Measurements from ENCODE around the gene FAM20C.

FAM20C gene

DNA sequence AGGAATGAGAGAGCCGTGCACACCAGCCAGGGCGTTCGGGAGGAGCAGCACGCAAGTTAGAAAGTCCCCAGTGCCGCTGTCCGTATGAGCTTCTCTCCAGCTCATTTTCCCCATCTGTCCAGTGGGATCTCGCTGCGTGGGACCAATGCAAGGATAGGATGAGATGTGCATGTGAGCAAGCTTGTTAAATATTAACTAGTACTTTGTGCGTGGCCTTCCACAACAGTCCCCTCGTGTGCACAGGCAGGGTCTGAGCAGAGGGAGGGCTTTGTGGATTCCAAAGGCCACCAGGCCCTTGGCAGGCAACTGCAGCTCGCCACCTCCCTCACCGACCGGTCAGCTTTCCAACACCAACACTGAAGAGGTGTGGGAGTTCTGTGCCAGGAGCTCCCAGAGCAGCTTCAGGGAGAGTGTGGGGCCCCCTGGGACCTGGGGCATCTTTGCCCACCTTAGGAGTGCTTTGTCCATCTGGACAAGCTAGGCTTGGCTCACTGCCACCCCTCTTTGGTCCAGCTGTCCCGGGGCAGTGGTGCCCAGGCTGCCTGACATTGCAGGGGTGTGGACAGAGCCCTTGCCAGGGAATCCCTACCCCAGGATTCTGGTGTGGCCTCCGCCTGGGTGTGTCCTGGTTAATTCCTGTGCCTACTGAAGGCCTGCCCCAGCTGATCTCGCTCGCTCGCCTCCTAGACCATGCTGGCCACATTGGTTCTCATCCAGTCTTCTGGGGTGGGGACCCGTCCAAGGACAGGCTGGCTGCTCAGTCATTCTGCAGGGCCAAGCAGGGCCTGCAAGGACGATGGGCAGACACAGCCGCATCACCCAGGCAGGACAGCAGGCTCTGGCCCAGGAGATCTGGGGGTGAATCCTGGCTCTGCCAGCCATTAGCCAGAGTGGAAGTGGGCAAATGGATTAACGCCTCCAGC lies 5.3 kb downstream of the FAM20C start:
- Histone ChIP-seq H3K4me3 (ENCODE audit: low read depth in 1 of 2, low read length in 1 of 2) (no peak overlapping the region), H3K36me3 (no peaks in the 10 kb centered on the region), H3K27me3 (peaks cover 36% of the 10 kb centered on the region), H3K27ac (no peak overlapping the region), H3K4me1 (ENCODE audit: control insufficient read depth in 1 of 2, insufficient read depth in 1 of 2, low read depth in 1 of 2, low read length in 1 of 2) (peaks cover 3 to 9% of the 10 kb centered on the region in 2 experiments), H3K9me3 (no peaks in the 10 kb centered on the region)
- TF ChIP-seq, protein P1, sequence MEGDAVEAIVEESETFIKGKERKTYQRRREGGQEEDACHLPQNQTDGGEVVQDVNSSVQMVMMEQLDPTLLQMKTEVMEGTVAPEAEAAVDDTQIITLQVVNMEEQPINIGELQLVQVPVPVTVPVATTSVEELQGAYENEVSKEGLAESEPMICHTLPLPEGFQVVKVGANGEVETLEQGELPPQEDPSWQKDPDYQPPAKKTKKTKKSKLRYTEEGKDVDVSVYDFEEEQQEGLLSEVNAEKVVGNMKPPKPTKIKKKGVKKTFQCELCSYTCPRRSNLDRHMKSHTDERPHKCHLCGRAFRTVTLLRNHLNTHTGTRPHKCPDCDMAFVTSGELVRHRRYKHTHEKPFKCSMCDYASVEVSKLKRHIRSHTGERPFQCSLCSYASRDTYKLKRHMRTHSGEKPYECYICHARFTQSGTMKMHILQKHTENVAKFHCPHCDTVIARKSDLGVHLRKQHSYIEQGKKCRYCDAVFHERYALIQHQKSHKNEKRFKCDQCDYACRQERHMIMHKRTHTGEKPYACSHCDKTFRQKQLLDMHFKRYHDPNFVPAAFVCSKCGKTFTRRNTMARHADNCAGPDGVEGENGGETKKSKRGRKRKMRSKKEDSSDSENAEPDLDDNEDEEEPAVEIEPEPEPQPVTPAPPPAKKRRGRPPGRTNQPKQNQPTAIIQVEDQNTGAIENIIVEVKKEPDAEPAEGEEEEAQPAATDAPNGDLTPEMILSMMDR (IDR thresholded peaks at IDR 0.05): no peak

DNA sequence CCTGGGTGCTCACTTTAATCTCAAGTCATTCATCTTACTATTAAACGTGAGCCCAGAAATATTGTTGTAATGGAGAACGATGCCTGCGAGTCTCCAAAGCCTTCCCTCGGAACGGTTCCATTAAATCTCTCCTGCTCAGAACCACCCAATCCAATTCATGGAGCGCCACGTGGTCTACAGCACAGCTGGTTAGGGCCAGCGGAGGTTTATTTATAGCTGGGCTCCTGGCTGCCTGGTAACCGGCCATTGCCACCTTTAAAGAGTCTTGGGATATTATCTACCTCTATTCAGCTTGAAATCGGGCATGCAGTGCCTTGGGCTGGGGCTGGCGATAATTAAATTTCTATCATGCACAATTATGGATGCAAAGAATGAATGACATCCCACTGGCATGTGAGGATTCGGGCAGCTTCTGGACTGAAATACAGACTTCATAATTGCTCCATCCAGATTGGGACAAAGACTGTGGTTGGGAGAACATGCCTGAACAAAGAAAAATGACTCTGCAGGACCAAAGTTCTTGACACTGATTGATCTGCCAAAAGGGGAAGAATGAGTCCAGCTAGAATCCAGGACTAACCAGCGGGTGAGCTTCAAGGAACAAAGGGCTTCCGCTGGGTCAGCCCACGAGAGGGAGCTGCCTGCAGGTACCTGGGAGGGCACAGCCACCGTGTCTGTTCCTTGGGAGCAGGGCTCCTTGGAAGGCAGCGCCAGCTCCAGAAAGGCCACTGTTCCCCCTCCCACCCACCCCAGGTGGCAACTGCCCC lies 7.3 kb downstream of the FAM20C start:
- Histone ChIP-seq H3K36me3 (no peaks in the 10 kb centered on the region), H3K9me3 (no peaks in the 10 kb centered on the region), H3K4me1 (ENCODE audit: control insufficient read depth in 1 of 2, insufficient read depth in 1 of 2, low read depth in 1 of 2, low read length in 1 of 2) (no peaks in the 10 kb centered on the region), H3K27me3 (peaks cover 16% of the 10 kb centered on the region), H3K4me3 (ENCODE audit: low read depth in 1 of 2, low read length in 1 of 2) (no peak overlapping the region), H3K27ac (no peak overlapping the region)
- TF ChIP-seq, protein P1 (IDR thresholded peaks at IDR 0.05): no peak

DNA sequence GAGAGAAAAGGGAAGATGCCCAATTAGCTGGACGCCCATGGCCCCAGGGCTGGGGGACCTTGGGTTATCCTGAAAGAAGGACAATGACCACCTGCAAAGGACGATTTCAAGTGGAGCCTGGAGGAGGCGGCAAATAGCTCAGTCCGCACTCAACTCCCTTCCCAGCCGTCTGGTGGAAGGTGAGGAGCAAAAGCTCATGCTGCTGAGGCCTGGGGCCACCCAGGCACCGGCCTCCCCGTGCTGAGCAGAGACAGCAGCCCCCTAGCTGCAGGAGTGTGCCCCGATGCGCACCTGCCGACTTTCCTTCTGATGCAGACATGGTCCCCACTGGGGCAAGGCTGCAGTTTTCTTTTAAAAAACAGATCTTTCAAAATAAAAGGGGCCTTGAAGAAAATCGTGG lies 7.9 kb downstream of the FAM20C start:
- Histone ChIP-seq H3K36me3 (no peaks in the 10 kb centered on the region), H3K4me3 (ENCODE audit: low read depth in 1 of 2, low read length in 1 of 2) (no peak overlapping the region), H3K4me1 (ENCODE audit: control insufficient read depth in 1 of 2, insufficient read depth in 1 of 2, low read depth in 1 of 2, low read length in 1 of 2) (no peaks in the 10 kb centered on the region), H3K27ac (no peak overlapping the region), H3K9me3 (no peaks in the 10 kb centered on the region), H3K27me3 (peaks cover 9% of the 10 kb centered on the region)
- TF ChIP-seq, protein P1 (IDR thresholded peaks at IDR 0.05): no peak

DNA sequence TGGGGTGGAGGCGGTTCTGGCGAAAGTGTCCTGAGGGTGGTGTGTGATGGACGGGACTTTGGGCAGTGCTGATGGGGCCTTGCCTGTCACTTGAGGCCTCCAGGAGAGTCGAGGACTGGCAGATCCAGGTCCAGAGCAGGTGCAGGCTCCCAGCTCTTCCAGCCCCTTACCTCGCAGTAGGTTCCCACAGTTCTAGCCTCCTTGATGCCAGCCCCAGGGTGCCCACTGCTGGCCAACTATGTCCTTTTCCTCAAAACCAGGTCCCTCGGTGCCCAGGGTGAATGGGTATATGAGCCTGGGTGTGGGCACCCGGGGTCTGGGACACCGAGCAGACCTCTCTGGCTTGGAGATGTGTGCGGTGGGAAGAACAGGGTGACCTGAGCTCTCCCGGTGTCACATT lies 8.3 kb downstream of the FAM20C start:
- H3K36me3 ChIP-seq: no peaks in the 10 kb centered on the region
- no peak overlapping the region for H3K4me3 ChIP-seq (ENCODE audit: low read depth in 1 of 2, low read length in 1 of 2)

DNA sequence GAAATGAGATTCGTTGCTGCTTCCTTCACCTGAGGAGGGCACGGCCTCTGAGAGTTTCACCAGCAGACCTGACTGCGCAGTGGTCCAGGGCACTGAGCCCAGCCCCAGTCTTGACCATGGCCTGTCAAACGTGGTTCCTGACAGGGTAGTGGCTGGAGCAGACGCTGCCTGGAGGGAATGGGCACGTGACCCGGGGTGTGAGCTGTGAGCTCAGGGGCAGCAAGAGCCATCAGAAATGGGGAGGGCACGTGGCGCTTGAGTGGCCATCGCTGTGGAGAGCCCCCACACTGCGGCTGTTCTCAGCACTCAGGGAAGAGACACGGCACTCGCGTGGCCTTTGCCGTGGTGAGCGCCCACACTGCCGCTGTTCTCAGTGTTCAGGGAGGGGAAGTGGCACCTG lies 12.0 kb downstream of the FAM20C start:
- Histone ChIP-seq H3K27ac (no peak overlapping the region), H3K36me3 (no peaks in the 10 kb centered on the region), H3K27me3 (no peaks in the 10 kb centered on the region), H3K4me3 (ENCODE audit: low read depth in 1 of 2, low read length in 1 of 2) (no peak overlapping the region), H3K9me3 (no peaks in the 10 kb centered on the region), H3K4me1 (ENCODE audit: control insufficient read depth in 1 of 2, insufficient read depth in 1 of 2, low read depth in 1 of 2, low read length in 1 of 2) (no peaks in the 10 kb centered on the region)
- TF ChIP-seq, protein P1 (IDR thresholded peaks at IDR 0.05): no peak

More for the DNA sequence above, 8.3 kb downstream of the FAM20C start:
- TF ChIP-seq, protein P1 (IDR thresholded peaks at IDR 0.05): no peak
- Histone ChIP-seq H3K27me3 (peaks cover 5% of the 10 kb centered on the region), H3K9me3 (no peaks in the 10 kb centered on the region), H3K4me1 (ENCODE audit: control insufficient read depth in 1 of 2, insufficient read depth in 1 of 2, low read depth in 1 of 2, low read length in 1 of 2) (no peaks in the 10 kb centered on the region), H3K27ac (no peak overlapping the region)
